ENCODE results near the gene SCTR.

SCTR gene

GRCh38 chr2:119523952-119524694, at the start of gene SCTR:
SCTR (minus strand) TSS chr2:119524483; CDS start chr2:119524226, 257 bp downstream.
- DNase-seq = peak; percentile 39

GRCh38 chr2:119567292-119567691, 43.0 kb upstream of the SCTR start:
- no peak for DNase-seq

- DNase-seq = no peak
Observed at GRCh38 chr2:119565481-119565880, 41.2 kb upstream of the SCTR start.

- DNase-seq = no peak
Observed at GRCh38 chr2:119553687-119554344, 29.5 kb upstream of the SCTR start.

GRCh38 chr2:119552902-119553301, 28.6 kb upstream of the SCTR start:
- DNase-seq = no peak

- no peak for DNase-seq
Observed at GRCh38 chr2:119550856-119551255, 26.6 kb upstream of the SCTR start.

GRCh38 chr2:119550346-119550745, 26.1 kb upstream of the SCTR start:
- no peak for DNase-seq

GRCh38 chr2:119549241-119549640, 25.0 kb upstream of the SCTR start:
- no peak for DNase-seq

GRCh38 chr2:119548516-119549120, 24.3 kb upstream of the SCTR start:
- no peak for DNase-seq

- no peak for DNase-seq
Observed at GRCh38 chr2:119546447-119546767, 22.1 kb upstream of the SCTR start.

GRCh38 chr2:119545754-119546446, 21.6 kb upstream of the SCTR start:
- DNase-seq = no peak

GRCh38 chr2:119544939-119545475, 20.7 kb upstream of the SCTR start:
- DNase-seq = no peak

- peak; percentile 59 for DNase-seq
Observed at GRCh38 chr2:119544075-119544938, 20.0 kb upstream of the SCTR start, which contains the start of gene CFAP221. CFAP221 (plus strand) TSS chr2:119544449; CDS start chr2:119546132, 1,683 bp downstream.

GRCh38 chr2:119541476-119541875, 17.2 kb upstream of the SCTR start:
- DNase-seq = no peak

GRCh38 chr2:119537792-119538191, 13.5 kb upstream of the SCTR start:
- no peak for DNase-seq

GRCh38 chr2:119536707-119537106, 12.4 kb upstream of the SCTR start:
- DNase-seq = no peak

GRCh38 chr2:119536211-119536610, 11.9 kb upstream of the SCTR start:
- DNase-seq = no peak

- no peak for DNase-seq
Observed at GRCh38 chr2:119533560-119533959, 9.3 kb upstream of the SCTR start.

GRCh38 chr2:119531292-119531691, 7.0 kb upstream of the SCTR start:
- peak; percentile 30 for DNase-seq

- DNase-seq = no peak
Observed at GRCh38 chr2:119527999-119528398, 3.7 kb upstream of the SCTR start.

- DNase-seq = no peak
Observed at GRCh38 chr2:119525614-119526013, 1.3 kb upstream of the SCTR start.

- DNase-seq = peak; percentile 28
Observed at GRCh38 chr2:119523383-119523951, 816 bp downstream of the SCTR start.
